ENCODE results near the gene PARD6B.

Gene PARD6B

DNA sequence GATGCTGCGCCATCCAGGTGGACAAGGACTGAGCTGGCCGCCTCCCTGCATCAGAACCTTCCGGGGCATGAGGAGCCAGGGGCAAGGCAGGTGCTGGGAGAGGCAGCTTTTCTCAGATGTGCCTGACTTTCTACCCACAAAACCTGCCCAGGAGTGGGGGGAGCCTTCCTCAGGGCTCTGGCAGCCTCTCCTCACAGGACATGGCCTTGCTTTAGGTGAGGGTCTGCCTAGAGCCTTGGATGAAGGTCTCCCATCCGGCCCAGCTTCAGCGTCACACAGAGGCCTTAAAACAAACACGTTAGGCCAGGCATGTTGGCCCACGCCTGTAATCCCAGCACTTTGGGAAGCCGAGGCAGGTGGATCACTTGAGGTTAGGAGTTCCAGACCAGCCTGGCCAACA lies 70.9 kb downstream of the PARD6B start:
- no peak for FAIRE-seq

DNA sequence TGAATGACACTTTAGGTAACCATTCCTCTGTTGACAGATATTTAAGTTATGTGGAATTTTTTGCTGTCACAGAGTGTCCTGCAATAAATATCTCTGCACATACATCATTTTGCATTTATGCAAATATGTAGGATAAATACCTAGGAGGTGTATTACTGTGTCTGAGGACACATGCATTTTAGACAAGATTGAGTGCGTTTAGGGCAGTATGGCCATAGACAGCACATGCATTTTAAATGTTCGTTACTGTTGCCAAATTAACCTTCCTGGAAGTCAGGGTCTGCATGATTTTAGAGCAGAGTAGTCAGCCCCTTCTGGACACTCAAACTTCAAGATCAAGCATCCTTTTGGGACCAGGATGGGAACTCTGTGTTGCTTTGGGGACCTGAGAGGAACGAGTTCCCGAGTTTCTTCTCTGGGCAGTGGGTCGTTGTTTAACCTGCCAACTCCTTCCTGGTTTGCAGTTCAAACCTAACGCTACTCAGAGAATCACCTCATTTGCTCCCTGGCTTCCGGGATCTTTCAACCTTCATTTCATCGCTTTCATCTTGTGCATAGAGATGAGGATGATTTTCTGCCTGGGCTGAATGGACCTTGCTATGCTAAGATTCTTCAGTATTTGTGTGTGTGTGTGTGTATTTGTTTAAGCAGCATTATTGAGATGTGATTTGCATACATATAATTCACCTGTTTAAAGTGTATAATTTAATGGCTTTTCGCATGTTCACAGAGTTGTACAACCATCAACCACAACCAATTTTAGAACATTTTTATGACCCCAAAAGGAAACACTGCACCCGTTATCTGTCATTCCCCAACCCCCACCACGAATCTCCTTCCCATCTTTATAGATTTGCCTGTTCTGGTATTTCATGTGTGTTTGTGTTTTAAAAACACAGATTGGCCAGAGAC lies 73.3 kb downstream of the PARD6B start:
- FAIRE-seq = no peak

DNA sequence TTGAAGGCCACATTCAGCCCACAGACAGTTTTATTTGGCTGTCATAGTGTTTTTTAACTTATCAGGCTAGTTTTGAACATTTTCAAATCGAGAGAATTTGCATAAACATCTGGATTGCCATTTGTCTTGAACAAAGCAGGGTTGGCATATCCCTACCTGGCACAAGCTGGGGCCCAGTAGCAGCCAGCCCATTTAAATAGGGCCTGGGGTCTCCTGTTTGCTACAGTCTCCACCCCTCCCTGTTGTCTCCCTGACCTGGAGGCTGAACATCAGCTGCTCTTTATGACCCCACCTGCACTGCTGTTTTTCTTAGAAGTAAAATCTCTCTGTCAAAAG lies 73.9 kb downstream of the PARD6B start:
- no peak for FAIRE-seq

DNA sequence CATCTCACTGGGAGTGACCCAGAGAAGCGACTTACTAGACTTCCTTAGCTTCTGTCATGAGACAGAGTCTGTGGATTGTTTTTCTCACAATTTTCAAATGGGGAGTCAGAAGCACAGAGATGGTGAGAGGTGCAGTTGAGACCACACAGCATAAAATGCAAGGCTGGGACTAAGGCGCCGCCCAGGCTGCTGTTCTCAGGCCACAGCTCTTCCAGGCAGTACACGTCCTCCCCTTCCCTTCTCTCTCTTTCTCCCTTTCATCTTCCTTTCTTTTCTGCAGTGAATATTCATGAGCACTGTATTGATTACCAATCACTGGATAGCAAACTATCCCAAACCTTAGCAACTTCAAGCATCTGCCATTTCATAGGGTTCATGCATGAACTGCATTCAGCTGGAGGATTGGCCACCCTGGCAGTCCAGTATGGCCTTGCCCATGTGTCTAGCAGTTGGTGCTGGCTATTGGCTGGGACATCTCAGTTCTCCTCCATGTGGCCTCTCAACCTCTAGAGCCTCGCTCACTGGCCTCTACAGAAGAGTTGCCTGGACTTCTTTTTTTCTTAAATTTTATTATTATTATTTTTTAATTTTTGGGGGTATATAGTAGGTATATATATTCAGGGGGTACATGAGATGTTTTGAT lies 74.9 kb downstream of the PARD6B start:
- no peak for FAIRE-seq

All from TTC549 (cell line).